ENCODE data around the gene CADM1.

DNA sequence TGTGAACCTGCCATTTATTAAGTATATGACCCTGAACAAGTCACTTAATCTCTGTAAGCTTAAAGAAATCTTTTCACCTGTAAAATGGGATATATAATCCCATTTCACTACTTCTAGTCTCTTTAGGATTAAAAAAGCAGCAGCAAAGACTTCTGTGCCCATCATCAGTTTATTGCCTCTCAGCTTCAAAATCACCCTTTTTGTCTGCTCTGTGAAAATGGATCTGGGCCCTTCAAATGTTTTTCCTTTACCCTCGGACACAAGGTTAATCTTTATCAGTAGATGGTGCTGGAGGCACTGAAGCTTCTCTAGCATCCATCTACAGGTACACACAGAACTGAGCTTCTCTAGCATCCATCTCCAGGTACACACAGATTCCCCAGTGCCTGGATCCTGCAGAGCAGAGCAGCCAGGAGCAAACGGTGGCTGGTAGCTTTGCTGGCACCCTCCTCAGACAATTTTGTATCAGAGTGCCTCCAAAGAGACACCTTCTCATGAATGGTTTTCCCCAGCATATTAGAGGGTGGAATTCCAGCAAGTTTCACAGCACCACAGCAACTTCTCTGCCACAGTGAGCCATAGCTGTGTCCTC, 56.8 kb downstream of the CADM1 start:
- TF ChIP-seq POLR2A (IDR thresholded peaks at IDR 0.05; ENCODE audit: low read depth, low read length) (no peak), SMC3 (IDR thresholded peaks at IDR 0.05; ENCODE audit: borderline replicate concordance, low read length) (no peak), TAF1 (IDR thresholded peaks at IDR 0.05; ENCODE audit: borderline replicate concordance, low read depth, low read length) (no peak)
